HG02981 (cell line): ENCODE results near the gene UACA.
"Not testable (repeated sequence)": the region's sequence is repeated elsewhere in the genome, so short reads cannot be mapped to it uniquely, and the experiment has no call there.

Experiments
- ATAC-seq: cut with Tn5 transposase; IDR thresholded peaks from one replicate; pipeline ENCODE4 v1.9.1; 2021; ENCODE audit warnings: mild to moderate bottlenecking, moderate library complexity; ENCODE audit not compliant: unreplicated experiment

Gene UACA

DNA sequence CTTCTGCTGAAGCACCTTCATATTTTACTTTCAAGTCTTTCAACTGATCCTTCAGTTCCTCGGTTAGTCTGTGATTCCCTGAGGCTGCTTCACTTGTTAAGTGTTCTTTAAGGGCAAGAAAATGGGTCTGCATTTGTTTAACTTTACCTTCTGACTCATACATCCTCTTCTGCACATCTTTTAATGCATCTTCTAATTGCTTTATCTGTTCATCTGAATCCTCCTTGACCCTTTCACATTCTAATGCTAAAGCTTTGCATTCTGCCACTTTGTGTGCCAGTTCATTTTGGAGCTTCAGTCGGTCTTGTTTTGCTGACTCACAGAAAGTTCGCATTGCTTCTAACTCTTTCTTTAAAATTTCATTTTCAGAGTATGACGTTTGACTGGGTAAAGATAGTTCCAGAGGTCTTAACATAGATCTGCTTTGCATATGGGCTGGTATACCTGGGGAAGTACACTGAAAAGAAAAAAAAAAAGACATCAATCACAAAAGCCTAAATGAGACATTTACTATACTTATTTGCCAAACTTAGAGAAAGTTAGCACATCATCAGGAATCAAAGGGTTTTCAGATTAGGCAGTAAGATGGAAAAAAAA is 94.3 kb downstream of the UACA start:
- ATAC-seq = peak; percentile 55

DNA sequence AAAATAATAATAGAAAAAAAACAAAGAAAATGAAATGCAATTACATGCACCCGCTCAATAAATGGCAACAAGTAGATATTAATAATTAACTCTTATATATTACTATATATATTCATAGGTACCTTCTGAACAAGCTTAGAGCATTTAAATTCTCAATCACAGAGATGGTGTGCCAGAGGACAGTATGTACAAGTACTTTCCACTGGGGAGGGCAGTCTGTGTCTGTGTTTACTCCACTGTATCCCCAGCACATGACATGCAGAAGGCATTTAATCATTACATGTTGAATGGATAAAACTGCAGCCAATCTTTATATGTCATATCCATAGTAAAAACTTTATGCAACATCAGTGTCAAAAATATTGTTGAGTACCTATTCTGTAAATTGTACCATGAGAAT is 97.8 kb downstream of the UACA start:
- no peak for ATAC-seq

DNA sequence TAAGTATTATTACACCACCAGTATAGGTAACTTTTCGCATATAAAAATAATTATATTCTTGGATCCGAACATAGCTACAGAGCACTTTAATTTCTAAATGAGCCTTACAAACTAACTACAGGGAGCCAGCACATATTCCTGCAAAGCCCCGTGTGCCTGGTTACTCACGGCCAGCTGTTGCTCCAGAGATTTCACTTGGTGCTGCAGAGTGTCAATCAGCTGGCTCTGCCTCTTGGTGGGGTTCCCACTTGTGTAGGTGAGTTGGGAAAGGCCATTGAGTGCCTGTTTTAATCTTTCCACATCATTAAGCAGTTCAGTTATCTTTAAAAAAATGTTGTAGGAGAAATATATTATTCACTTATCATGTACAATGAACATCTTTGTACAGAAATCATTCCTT is 98.9 kb downstream of the UACA start:
- no peak for ATAC-seq

DNA sequence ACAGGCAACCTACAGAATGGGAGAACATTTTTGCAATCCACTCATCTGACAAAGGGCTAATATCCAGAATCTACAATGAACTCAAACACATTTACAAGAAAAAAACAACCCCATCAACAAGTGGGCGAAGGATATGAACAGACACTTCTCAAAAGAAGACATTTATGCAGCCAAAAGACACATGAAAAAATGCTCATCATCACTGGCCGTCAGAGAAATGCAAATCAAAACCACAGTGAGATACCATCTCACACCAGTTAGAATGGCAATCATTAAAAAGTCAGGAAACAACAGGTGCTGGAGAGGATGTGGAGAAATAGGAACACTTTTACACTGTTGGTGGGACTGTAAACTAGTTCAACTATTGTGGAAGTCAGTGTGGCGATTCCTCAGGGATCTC is 100.3 kb downstream of the UACA start:
- ATAC-seq = not testable (repeated sequence)

DNA sequence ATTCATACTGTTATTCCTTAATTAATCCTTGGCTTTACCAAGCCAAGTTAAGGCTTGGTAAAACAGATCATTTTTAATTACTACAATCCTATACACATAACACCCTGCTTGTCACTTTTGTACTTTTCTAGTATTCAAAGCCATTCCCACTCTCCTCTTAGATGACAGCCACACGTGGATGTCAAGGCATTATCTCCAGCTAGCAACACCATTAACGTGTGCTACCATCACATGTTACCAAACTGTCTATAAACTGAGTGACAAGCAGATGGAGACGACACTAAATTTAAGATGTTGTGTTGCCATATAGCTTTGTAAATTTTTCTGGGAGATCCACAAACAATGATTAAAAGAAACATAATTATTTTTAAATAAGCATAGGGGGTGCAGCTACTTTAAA is 103.7 kb downstream of the UACA start:
- ATAC-seq = no peak

DNA sequence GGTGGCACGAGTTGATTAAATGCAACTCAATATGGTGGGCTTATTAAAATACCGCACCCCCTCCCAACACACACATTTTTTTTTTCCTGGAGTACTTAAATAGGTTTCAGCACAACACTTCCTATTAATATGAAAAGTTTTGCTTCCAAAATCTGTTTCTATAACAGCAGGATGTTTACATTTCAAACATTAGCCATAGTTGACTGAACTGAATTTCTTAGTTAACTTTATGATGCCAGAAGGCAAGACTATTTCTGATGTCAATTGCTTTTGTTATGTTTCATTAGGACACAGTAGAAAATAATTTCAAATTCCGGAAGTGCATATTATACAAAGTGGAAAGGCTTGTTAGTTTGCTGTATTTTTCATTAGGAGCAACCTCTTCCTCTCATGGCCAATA is 104.7 kb downstream of the UACA start:
- ATAC-seq = no peak

DNA sequence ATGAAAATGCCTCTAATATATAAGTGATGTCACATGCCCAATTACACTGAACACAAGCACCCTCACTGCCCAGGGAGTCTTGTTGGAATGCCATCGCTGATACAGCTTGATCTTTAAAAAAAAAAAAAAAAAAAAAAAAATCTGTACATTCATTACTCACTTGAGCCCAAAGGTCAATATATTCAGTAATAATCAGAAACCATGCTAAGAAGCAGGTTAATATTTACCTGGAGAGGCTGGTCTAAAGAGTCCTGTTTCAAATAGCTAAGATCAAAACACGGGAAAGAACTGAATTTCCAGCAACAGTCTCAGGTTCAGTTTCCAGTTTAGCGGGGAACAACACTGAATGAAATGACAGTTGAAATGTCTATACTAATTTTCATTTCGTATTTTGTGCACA is 109.9 kb downstream of the UACA start:
- no peak for ATAC-seq

DNA sequence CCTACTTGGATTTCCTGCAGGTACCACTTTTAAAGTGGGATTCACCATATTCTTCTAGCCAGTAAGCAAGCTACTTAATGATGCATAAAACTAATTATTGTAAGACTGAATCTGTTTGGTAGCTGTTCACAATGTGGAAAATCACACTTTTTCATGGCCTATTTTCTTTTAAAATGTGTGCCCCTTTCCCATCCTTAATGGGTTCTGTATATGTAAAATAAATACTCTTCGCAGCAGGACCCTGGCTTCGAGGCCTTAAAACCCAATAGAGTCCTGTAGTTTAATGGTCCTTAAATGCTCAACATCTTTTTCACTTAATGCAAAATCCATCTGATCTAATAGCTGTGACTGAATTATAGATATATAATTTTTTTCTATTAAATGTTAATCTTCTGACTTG is 111.0 kb downstream of the UACA start:
- no peak for ATAC-seq

DNA sequence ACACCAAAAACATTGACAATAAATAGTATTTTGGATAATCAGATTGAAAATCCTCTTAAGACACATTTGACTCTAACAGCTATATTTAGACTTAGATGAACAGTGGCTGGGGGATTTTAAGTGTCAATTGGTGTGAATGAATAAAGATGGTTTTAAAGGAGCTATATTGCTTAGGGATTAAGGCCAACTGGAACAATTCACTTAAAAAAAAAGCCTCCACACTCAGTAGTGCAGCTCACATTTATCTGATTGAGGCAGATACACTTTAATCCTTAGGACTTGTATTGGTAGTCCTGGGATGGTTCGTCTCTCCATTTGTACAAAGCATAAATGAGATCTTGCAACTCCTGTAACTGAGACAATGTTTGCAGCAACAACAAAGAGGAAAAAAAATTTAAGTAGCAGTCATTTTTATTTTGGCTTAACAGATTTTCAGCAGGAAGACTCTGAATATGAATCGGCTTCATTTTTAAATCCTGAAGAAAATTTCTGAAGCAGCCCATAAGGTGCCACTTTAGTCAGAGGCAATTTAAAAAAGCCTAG is 112.0 kb downstream of the UACA start:
- ATAC-seq = no peak

DNA sequence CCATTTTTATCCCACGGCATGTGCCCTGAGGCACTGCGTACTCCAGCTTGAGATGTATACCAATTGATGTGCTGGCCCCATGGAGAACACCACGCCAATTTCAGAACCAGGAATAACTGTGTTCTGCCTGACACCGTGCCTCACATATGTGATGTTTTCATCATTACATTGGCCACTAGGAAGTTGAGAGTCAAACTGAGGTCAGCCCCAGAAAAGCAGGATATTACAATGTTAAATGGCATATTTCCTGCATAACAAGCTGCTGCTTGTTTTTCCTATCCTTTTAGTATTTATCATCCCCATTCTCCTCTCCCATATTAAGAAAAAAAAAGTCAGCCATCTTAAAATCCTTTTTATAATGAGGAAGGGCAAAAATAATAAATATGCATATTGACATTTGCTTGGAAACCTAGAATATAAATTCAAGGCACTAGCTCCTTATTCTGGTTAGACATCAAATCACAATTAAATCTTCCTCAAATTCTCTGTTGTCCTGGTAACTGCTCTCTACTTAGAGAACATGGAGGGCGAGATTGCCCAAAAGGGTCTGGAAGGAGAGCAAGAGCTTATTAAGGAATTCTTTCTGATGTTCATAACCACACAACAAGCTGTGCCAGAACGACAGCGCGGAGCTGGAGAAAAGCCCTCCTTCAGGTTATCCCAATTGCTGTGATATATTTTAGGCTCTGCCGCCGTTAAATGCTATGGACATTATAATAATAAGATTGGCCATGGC is 112.6 kb downstream of the UACA start:
- no peak for ATAC-seq

DNA sequence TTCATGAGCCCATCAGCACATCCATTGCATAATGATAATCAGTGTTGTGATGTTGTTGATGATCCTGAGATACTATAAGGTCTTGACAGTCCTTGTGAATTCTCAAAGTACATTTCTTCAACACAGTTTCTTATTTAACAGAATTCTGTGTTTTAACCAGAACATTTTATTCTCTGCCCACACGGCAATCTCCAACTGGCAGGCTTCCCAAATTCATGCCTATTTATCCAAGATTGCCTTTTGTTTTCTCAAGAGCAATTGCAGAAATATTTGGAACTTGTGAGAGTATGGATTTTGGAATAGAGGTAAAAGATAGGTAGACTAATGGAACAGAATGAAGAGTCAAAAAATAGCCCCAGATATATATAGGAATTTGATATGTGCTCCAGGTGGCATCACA is 116.0 kb downstream of the UACA start:
- ATAC-seq = no peak

DNA sequence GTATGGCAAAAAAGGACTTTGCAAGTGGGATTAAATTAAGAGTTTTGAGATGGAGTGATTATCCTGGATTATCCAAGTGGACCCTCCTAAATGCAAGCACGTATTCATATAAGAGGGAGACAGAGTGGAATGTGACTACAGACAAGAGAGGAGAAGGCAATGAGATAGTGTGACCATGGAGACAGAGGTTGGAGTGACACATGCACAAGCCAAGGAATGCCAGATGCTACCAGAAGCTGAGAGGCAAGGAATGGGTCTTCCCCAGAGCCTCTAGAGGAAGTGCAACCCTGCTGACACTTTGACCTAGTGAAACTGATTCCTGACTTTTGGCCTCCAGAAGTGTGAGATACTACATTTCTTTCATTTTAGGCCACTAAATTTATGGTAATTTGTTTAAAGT is 117.2 kb downstream of the UACA start:
- ATAC-seq = no peak

DNA sequence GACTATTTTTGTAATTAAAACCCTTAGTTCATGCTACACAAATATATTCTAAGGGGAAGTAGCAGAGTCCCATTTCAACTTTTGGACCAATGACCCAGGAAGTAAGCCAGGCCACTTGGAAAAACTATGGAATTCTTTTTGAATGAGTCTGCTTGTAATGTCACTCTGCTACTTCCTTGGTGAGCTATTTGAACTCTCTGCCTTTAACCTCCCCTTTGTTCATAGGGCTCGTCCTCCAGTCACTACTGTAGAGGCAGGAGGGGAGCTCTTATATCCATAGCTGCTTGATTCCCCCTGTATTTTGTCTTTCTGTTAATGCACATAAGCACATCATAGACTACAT is 119.6 kb downstream of the UACA start:
- no peak for ATAC-seq

DNA sequence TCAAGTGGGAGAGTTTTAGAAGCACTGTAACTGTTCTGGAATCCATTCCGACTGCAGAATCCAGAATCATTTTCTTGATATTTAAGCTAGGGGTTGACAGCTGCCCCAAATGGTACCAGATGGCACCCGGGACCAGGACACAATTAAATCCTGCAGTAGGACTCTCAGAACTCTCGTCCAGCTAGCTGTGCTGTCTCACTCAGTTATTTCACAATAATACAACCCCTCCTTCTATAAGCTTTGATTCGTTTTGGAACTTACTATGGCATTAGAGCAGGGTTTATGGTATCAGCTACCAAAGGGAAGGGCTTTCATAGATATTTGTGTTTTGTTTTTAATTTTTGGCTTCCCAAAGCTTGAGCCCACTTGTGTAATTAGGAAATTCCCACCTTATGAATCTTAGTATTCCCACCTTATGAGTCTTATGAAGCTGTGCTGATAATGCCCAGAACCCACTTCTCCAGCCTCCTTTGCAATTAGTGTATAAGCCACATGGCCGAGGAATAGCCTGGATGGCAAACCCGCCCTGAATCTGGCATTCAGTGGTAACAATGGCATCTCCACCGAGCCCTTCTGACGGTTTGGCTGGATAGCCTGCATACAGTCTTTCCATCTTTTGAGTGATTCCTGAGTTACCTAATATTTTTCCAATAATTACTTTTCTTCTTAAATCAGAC is 120.1 kb downstream of the UACA start:
- ATAC-seq = no peak

DNA sequence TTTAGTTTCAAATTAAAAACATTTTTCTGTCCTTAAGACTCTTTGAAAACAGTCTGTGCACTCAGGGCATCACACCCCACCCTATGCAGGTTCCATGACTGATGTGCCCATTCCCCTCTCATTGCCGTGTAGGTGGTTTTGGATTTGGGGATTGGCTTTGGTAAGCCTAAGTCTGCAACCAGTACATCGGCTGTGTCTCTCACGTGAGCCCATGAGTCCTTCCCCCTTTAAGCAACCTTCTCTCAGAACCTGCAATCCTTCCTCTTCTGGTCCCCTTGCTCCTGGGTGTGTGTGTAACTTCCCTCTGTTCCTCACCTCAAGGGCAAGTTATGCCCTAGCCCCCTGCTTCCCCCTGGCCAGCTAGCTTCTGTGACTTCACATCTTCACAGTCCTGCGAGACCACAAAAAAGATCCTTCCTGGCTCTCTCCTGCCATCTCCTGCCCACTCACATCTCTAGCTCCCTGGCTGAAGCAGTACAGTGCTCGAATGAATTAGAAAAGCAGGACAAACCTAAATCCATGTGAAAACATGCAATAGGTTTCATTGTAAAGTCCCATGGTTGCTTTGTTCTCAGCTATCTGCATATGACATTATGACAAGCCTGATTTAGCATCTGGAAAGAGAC is 126.7 kb downstream of the UACA start:
- ATAC-seq = no peak

DNA sequence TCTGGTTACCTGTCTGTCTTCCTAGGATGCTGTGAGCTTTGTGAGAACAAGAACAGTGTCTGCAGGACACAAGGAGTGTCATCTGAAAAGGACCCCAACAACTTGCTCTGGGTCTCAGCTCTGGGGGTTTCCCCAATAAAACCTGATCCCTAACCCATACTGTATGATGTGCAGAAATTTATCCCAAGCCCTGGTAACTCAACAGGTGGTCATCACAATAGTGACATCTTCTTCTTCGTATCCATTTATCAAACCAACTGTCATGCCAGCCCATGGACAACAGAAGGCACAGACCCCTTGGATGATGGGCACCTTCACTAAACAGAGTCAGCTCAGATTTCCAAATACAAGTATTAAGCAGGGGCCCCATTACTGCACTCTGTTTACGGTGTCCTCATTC is 127.5 kb downstream of the UACA start:
- no peak for ATAC-seq

DNA sequence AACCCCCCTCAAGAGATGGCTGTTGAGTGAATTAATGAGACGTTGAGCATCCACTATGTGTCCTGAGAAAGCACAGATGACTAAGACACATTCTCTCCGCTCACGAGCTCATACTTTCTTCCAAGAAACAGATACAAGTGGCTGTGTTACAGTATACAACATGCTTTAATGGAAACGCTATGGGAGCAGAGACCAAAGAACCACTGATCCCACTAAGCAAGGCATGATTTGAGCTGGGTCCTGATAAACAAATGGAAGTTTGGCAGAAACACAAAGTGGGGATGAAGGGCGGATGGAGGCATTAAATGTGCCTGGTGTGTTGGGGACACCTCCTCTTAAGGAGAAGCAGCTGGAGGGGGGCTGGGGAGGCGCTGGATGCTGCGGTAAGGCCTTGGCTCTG is 129.4 kb downstream of the UACA start:
- no peak for ATAC-seq

DNA sequence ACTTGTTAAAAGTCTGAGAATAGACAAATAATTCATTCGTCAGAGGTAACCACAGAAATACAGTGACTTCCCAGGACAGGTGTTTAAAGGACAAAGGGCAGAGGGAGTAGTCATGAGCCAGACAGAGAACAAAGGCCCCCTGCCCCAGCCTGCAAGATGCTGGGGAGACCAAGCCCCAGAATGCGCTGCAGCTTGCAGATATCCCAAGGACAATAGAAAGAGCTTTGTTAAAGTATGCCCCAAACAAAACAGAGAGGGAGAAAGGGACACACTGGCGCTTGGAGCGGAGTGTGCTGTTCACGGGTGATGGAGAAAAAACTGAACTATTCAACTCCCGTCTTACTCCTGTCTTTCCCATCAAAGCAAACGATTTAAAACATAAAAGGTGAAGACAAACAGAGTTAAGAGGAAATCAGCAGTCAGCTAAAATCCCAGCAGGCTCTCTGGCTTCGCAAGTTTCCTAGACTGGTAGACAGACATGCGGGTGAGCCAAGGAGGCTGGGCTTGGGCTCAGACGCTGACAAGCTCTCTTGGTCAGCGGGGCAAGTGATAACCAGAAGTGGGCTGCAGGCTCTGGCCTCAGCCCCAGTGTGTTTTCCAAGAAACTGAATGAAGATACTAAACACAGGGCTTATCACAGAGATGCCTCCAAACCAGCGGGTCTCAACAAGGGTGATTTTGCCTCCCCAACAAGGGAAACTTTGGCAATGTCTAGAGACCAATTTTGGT is 130.1 kb downstream of the UACA start:
- no peak for ATAC-seq

DNA sequence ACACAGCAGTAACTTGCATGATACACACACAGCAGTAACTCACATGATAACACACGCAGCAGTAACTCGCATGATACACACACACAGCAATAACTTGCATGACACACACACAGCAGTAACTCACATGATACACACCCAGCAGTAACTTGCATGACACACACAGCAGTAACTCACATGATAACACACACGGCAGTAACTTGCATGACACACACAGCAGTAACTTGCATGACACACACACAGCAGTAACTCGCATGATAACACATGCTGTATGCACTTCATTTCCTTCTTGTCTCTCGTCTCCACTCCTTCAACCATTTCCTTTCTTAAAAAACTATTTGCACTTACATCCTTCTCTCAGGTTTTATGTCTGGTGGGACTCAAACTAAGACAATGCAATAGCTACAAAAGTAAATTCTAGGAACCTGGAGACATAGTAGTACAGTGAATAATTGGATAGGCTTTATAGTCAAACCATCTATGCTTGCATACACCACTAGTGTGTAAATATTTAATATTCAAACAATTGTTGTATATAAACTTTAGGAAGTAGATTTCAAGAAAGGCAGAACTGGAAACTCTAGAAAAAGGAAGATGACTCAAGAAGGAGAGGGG is 130.8 kb downstream of the UACA start:
- ATAC-seq = no peak

DNA sequence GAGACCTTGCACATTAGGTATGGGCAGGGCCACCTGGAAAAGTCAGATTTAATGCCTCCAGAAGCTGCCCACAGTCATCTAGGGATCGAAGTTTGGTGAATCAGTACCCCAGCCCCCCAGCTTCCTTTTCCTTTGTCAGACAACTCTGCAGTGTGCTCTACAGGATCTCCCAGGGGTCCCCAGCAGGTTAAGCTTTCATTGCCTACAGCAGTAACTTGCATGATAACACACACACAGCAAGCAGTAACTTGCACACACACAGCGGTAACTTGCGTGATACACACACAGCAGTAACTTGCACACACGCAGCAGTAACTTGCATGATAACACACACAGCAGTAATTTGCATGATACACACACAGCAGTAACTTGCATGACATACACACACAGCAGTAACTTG is 131.3 kb downstream of the UACA start:
- ATAC-seq = no peak
